ENCODE data around the gene TMEM107.

- TF ChIP-seq EZH2 (IDR thresholded peaks at IDR 0.05; ENCODE audit: low read length, missing control alignments) (no peak), CTCF (conservative IDR thresholded peaks at IDR 0.05 in 1 of 2, IDR thresholded peaks at IDR 0.05 in 1 of 2; ENCODE audit: low read depth in 1 of 2, low read length in 2 of 2) (no peak)
Measured at GRCh38 chr17:8155996-8156245, 20.3 kb downstream of the TMEM107 start.

Measured in fibroblast of lung (primary cell).